ENCODE results near the gene CCDC85C. TPM values are rescaled to one million over a fixed set of nuclear protein-coding genes. Genes with fewer than 3 reads are reported as not detected.

CCDC85C gene
- total and polyA plus RNA-seq, 2 of the 8 experiments (the other 6 are each of a cell fraction or from before 2014, with no cell fraction given): 16.8 to 35.8 TPM

DNA sequence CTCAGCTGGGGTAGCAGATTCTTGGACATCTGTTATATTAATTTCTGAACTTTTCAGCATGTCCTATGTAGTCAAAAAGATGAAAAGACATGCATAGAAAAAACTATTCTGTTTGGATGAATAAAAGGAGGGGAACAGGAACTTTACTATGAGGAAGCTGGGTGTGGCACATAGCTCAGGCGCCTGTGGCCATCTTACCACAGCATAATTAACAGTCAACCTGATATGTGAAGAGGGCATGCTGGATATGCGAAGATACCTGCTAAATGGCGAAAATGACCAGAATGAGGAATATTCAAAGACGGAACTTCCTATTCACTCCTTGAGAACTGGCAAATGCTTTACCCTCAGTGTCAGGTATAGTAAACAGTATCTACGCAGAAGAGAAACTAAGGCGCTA, 141.8 kb downstream of the CCDC85C start:
- peak overlapping the region in 1 of 2 experiments; percentile 58; a peak in 1 of 4 replicates for H3K4me2 ChIP-seq (ENCODE audit: insufficient read depth in 1 of 2, low read depth in 2 of 2, low read length in 2 of 2)
- no peak overlapping the region for H2BK15ac ChIP-seq (ENCODE audit: low read length)
- H3K56ac ChIP-seq (replicated peaks; ENCODE audit: insufficient read length, low read depth, low read length): no peak overlapping the region
- H3K27ac ChIP-seq (ENCODE audit: low read depth, low read length): no peak overlapping the region
- FAIRE-seq (no peak), DNase-seq (ENCODE audit: low read depth in 1 of 2, low spot score in 2 of 2) (peak in 1 of 2 experiments; percentile 23)
- peaks cover 2% of the 10 kb centered on the region; the same call in 1 of the 2 replicates for H3K79me1 ChIP-seq (ENCODE audit: low read depth, low read length)
- no peak overlapping the region for H2BK12ac ChIP-seq (ENCODE audit: low read depth, low read length)
- no peaks in the 10 kb centered on the region for H4K20me1 ChIP-seq (replicated peaks in 1 of 2; ENCODE audit: control insufficient read depth in 1 of 2, insufficient read depth in 2 of 2, low read length in 2 of 2)
- no peak overlapping the region for H4K8ac ChIP-seq (ENCODE audit: extremely low read depth, insufficient read depth, low read length)
- H4K5ac ChIP-seq (ENCODE audit: insufficient read length, low read depth, low read length): no peak overlapping the region
- H2AFZ ChIP-seq (ENCODE audit: low read length): no peak overlapping the region
- no peak overlapping the region for H2BK5ac ChIP-seq (ENCODE audit: low read depth, low read length)
- peaks cover 2 to 9% (median 6%) of the 10 kb centered on the region in 4 experiments; a peak in 6 of 8 replicates for H3K36me3 ChIP-seq (ENCODE audit: control insufficient read depth in 2 of 4, insufficient read depth in 4 of 4, low read length in 3 of 4)
- WGBS, 2 experiments (ENCODE audit: extremely low coverage in 1 of 2, insufficient coverage in 1 of 2, insufficient read length in 1 of 2, insufficient replicate concordance in 2 of 2, low coverage in 1 of 2, low lambda C conversion rate in 2 of 2, missing lambda C conversion rate in 1 of 2): 77% methylated on average over 6 of the region's 6 CpGs; no CpG with 5 or more reads in 1 of the 2 experiments
- no peak overlapping the region for H2BK20ac ChIP-seq (ENCODE audit: low read length)
- H3K4me1 ChIP-seq (replicated peaks in 1 of 4; ENCODE audit: control insufficient read depth in 3 of 4, insufficient read depth in 4 of 4, low read length in 3 of 4): peaks cover 0 to 18% (median 12%) of the 10 kb centered on the region in 4 experiments; a peak in 5 of 7 replicates
- H3K79me2 ChIP-seq (ENCODE audit: control insufficient read depth in 1 of 2, insufficient read depth in 2 of 2, low read length in 2 of 2): peaks cover 0 to 22% of the 10 kb centered on the region in 2 experiments; a peak in 2 of 4 replicates
- no peak overlapping the region for H3K9ac ChIP-seq (replicated peaks in 1 of 4; ENCODE audit: extremely low read depth in 1 of 4, low read depth in 3 of 4, low read length in 3 of 4)
- H3K9me3 ChIP-seq (ENCODE audit: insufficient read depth in 2 of 2, low read depth in 1 of 2, low read length in 1 of 2): no peaks in the 10 kb centered on the region
- no peak overlapping the region for H3K14ac ChIP-seq (ENCODE audit: insufficient read length)
- H3K4me3 ChIP-seq (ENCODE audit: extremely low read depth in 1 of 4, insufficient read depth in 2 of 4, low read depth in 3 of 4, low read length in 4 of 4): 0 out of 8 replicates have a peak overlapping the region, but pooled peaks of 1 of the 4 experiments have one; percentile 16
- POLR2A ChIA-PET (ENCODE audit: partially characterized antibody): no interaction called here
- no peaks in the 10 kb centered on the region for H3K23me2 ChIP-seq (ENCODE audit: low read depth, low read length)
- no peak overlapping the region for H3K23ac ChIP-seq (ENCODE audit: insufficient read length)
- CTCF ChIA-PET (ENCODE audit: partially characterized antibody): interaction anchor here (0.8 to 5.2 kb wide), 13 partner anchors 9 to 438 kb away, joined by 3 to 19 read pairs (median 4); no protein-coding TSS in a partner anchor
- no peak overlapping the region for H4K91ac ChIP-seq (replicated peaks; ENCODE audit: insufficient read length, low read length)
- H3K4ac ChIP-seq (replicated peaks; ENCODE audit: insufficient read length, low read depth, low read length): no peak overlapping the region
- H3K27me3 ChIP-seq (replicated peaks in 1 of 4; ENCODE audit: control insufficient read depth in 3 of 4, extremely low read depth in 1 of 4, insufficient read depth in 3 of 4, low read length in 3 of 4): no peaks in the 10 kb centered on the region
- H2BK120ac ChIP-seq (replicated peaks; ENCODE audit: low read depth, low read length): no peak overlapping the region
- no peak overlapping the region for H3K18ac ChIP-seq (ENCODE audit: extremely low read depth, low read length)
- H2AK5ac ChIP-seq (ENCODE audit: low read depth, low read length): no peak overlapping the region
- TF ChIP-seq SIX5 (IDR thresholded peaks at IDR 0.05; ENCODE audit: low read depth, low read length) (no peak), TBP (IDR thresholded peaks at IDR 0.05; ENCODE audit: low read depth, low read length) (no peak), PHF8 (conservative IDR thresholded peaks at IDR 0.05; ENCODE audit: low read depth, low read length) (no peak), SRF (IDR thresholded peaks at IDR 0.05; ENCODE audit: low read depth, low read length) (no peak), MAFK (IDR thresholded peaks at IDR 0.05; ENCODE audit: low read depth, low read length) (no peak), JUND (IDR thresholded peaks at IDR 0.05; ENCODE audit: low read length) (no peak), RAD21 (IDR thresholded peaks at IDR 0.05 in 1 of 2, conservative IDR thresholded peaks at IDR 0.05 in 1 of 2; ENCODE audit: low read depth in 2 of 2, low read length in 2 of 2) (no peak), GTF2F1 (IDR thresholded peaks at IDR 0.05; ENCODE audit: borderline replicate concordance, low read depth, low read length) (no peak), POLR2A (IDR thresholded peaks at IDR 0.05; ENCODE audit: control extremely low read depth in 1 of 2, low read depth in 2 of 2, low read length in 2 of 2) (no peak), SP2 (IDR thresholded peaks at IDR 0.05; ENCODE audit: low read length) (no peak), SP4 (IDR thresholded peaks at IDR 0.05; ENCODE audit: low read length) (no peak), SUZ12 (IDR thresholded peaks at IDR 0.05; ENCODE audit: low read length) (no peak), SIN3A (conservative IDR thresholded peaks at IDR 0.05 in 1 of 2, IDR thresholded peaks at IDR 0.05 in 1 of 2; ENCODE audit: low read depth in 1 of 2, low read length in 2 of 2) (no peak)
- TF ChIP-seq, protein P1, sequence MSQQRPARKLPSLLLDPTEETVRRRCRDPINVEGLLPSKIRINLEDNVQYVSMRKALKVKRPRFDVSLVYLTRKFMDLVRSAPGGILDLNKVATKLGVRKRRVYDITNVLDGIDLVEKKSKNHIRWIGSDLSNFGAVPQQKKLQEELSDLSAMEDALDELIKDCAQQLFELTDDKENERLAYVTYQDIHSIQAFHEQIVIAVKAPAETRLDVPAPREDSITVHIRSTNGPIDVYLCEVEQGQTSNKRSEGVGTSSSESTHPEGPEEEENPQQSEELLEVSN (IDR thresholded peaks at IDR 0.05): no peak

All from H1 (cell line).